ENCODE measurements around the gene GNB1L.

The GNB1L gene

GRCh38 chr22:19753996-19754700 is 100.5 kb downstream of the GNB1L start:
- no peak overlapping the region for H3K4me3 ChIP-seq
- TF ChIP-seq, protein P1, sequence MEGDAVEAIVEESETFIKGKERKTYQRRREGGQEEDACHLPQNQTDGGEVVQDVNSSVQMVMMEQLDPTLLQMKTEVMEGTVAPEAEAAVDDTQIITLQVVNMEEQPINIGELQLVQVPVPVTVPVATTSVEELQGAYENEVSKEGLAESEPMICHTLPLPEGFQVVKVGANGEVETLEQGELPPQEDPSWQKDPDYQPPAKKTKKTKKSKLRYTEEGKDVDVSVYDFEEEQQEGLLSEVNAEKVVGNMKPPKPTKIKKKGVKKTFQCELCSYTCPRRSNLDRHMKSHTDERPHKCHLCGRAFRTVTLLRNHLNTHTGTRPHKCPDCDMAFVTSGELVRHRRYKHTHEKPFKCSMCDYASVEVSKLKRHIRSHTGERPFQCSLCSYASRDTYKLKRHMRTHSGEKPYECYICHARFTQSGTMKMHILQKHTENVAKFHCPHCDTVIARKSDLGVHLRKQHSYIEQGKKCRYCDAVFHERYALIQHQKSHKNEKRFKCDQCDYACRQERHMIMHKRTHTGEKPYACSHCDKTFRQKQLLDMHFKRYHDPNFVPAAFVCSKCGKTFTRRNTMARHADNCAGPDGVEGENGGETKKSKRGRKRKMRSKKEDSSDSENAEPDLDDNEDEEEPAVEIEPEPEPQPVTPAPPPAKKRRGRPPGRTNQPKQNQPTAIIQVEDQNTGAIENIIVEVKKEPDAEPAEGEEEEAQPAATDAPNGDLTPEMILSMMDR (IDR thresholded peaks at IDR 0.05): no peak
- H3K27ac ChIP-seq: no peak overlapping the region
- no peak for DNase-seq (ENCODE audit: low spot score)

- no peak for DNase-seq (ENCODE audit: low spot score)
- Histone ChIP-seq H3K27ac (no peak overlapping the region), H3K4me3 (no peak overlapping the region)
- TF ChIP-seq, protein P1 (IDR thresholded peaks at IDR 0.05): no peak
Measured at GRCh38 chr22:19753090-19753842, 101.4 kb downstream of the GNB1L start.

DNA sequence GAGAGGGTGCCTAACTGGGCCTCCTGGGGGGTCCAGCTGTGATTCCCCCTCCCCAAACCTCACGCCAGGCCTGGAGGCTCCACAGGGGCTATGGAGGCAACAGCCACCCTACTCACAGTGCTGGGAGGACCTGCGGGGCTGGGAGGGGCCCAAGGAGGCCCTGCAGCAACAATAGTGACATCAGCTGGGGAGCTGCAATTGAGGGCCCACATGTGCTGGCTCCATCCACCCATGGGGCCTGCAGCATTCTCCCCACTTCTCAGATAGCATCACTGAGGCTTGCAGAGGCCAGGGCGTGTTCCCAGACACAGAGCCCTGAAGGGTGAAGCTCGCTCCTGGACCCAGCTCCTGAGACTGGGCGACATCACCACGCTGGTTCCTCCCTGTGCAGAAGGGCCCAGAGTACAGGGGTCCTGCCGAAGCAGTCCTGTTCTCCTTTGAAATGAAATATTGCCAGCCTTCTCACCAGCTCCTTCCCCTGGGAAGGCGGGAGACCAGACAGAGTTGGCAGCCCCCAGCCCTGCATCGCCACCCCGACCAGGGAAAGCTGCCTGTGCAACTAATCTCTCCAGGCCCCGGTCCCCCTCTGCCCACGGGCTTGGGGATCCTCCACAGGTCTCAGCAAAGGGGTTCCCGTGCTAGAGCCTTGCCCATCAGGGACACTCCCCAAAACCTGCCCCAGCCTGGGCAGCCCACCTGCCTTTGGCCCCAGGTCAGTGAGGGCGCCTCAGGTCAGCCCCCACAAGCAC is 103.0 kb downstream of the GNB1L start:
- H3K27ac ChIP-seq: no peak overlapping the region
- H3K4me3 ChIP-seq: no peak overlapping the region
- no peak for DNase-seq (ENCODE audit: low spot score)
- TF ChIP-seq, protein P1 (IDR thresholded peaks at IDR 0.05): no peak

- TF ChIP-seq, protein P1 (IDR thresholded peaks at IDR 0.05): no peak
- no peak for DNase-seq (ENCODE audit: low spot score)
Measured at GRCh38 chr22:19750507-19751490, 103.9 kb downstream of the GNB1L start.

GRCh38 chr22:19749876-19750275 is 104.8 kb downstream of the GNB1L start:
- DNase-seq (ENCODE audit: low spot score): no peak
- Histone ChIP-seq H3K4me3 (no peak overlapping the region), H3K27ac (no peak overlapping the region)
- TF ChIP-seq, protein P1 (IDR thresholded peaks at IDR 0.05): no peak

More at GRCh38 chr22:19750507-19751490, 103.9 kb downstream of the GNB1L start:
- Histone ChIP-seq H3K4me3 (no peak overlapping the region), H3K27ac (no peak overlapping the region)

GRCh38 chr22:19748991-19749664 is 105.5 kb downstream of the GNB1L start:
- TF ChIP-seq, protein P1 (IDR thresholded peaks at IDR 0.05): no peak
- Histone ChIP-seq H3K4me3 (no peak overlapping the region), H3K27ac (no peak overlapping the region)
- DNase-seq (ENCODE audit: low spot score): no peak
